ENCODE measurements around the gene FGF12.

FGF12 gene

GRCh38 chr3:192168202-192168601 is 559.1 kb downstream of the FGF12 start:
- TF ChIP-seq CTCF (IDR thresholded peaks at IDR 0.05; ENCODE audit: borderline replicate concordance, control extremely low read depth, extremely low read depth, insufficient read depth, missing control alignments) = no peak
- DNase-seq (ENCODE audit: low spot score) = no peak

GRCh38 chr3:192165552-192165951 is 561.8 kb downstream of the FGF12 start:
- no peak for TF ChIP-seq CTCF (IDR thresholded peaks at IDR 0.05; ENCODE audit: borderline replicate concordance, control extremely low read depth, extremely low read depth, insufficient read depth, missing control alignments)
- DNase-seq (ENCODE audit: low spot score) = no peak
- in situ Hi-C loops (cut with MboI; ENCODE audit: low sequenced_read_pairs, unreplicated experiment) = no loop called here

More at GRCh38 chr3:192168202-192168601, 559.1 kb downstream of the FGF12 start:
- in situ Hi-C loops (cut with MboI; ENCODE audit: low sequenced_read_pairs, unreplicated experiment) = no loop called here

GRCh38 chr3:192161661-192162060 is 565.7 kb downstream of the FGF12 start:
- DNase-seq (ENCODE audit: low spot score) = no peak
- in situ Hi-C loops (cut with MboI; ENCODE audit: low sequenced_read_pairs, unreplicated experiment) = no loop called here
- no peak for TF ChIP-seq CTCF (IDR thresholded peaks at IDR 0.05; ENCODE audit: borderline replicate concordance, control extremely low read depth, extremely low read depth, insufficient read depth, missing control alignments)

GRCh38 chr3:192156382-192156781 is 571.0 kb downstream of the FGF12 start:
- no peak for DNase-seq (ENCODE audit: low spot score)
- in situ Hi-C loops (cut with MboI; ENCODE audit: low sequenced_read_pairs, unreplicated experiment) = no loop called here
- no peak for TF ChIP-seq CTCF (IDR thresholded peaks at IDR 0.05; ENCODE audit: borderline replicate concordance, control extremely low read depth, extremely low read depth, insufficient read depth, missing control alignments)

GRCh38 chr3:192155194-192155593 is 572.1 kb downstream of the FGF12 start:
- no peak for TF ChIP-seq CTCF (IDR thresholded peaks at IDR 0.05; ENCODE audit: borderline replicate concordance, control extremely low read depth, extremely low read depth, insufficient read depth, missing control alignments)
- in situ Hi-C loops (cut with MboI; ENCODE audit: low sequenced_read_pairs, unreplicated experiment) = no loop called here
- DNase-seq (ENCODE audit: low spot score) = no peak

- in situ Hi-C loops (cut with MboI; ENCODE audit: low sequenced_read_pairs, unreplicated experiment) = no loop called here
- no peak for TF ChIP-seq CTCF (IDR thresholded peaks at IDR 0.05; ENCODE audit: borderline replicate concordance, control extremely low read depth, extremely low read depth, insufficient read depth, missing control alignments)
- DNase-seq (ENCODE audit: low spot score) = no peak
Measured at GRCh38 chr3:192133271-192133670, 594.1 kb downstream of the FGF12 start.
